AG09309 (cell line): ENCODE results near the gene TMED9.

Experiments used
- DNase-seq: peaks from one replicate; pipeline ENCODE4 v3.0.0-alpha.2; 2010; ENCODE audit warnings: low read depth
- H3K4me3 ChIP-seq: 2 replicates; pipeline ENCODE4 v1.5.1; 2011; ENCODE audit warnings: mild to moderate bottlenecking, low read depth, low read length, moderate library complexity; ENCODE audit not compliant: control insufficient read depth
- TF ChIP-seq, protein P1 (sequence below): IDR thresholded peaks from 2 replicates; pipeline ENCODE4 v1.5.1; 2011; ENCODE audit warnings: mild to moderate bottlenecking, low read depth, low read length, inconsistent platforms; ENCODE audit not compliant: insufficient read depth, control insufficient read depth; ENCODE audit errors: missing control alignments

Gene TMED9

DNA sequence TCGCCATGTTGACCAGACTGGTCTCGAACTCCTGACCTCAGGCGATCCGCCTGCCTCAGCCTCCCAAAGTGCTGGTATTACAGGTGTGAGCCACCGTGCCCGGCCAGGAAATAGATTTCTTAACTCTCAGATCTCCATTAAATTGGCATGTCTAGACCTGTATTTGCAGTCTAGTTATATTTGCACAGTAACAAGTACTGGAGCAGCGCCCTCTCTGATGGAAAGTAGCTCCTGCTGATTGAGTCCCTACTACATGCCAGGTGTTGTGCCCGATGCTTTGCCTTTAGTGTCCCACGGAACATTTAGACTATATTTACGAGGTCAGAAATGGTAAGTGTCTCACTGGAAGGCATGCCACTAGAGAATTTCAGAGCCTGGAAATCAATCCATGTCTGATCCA, 15.8 kb upstream of the TMED9 start:
- no peak for DNase-seq
- TF ChIP-seq, protein P1, sequence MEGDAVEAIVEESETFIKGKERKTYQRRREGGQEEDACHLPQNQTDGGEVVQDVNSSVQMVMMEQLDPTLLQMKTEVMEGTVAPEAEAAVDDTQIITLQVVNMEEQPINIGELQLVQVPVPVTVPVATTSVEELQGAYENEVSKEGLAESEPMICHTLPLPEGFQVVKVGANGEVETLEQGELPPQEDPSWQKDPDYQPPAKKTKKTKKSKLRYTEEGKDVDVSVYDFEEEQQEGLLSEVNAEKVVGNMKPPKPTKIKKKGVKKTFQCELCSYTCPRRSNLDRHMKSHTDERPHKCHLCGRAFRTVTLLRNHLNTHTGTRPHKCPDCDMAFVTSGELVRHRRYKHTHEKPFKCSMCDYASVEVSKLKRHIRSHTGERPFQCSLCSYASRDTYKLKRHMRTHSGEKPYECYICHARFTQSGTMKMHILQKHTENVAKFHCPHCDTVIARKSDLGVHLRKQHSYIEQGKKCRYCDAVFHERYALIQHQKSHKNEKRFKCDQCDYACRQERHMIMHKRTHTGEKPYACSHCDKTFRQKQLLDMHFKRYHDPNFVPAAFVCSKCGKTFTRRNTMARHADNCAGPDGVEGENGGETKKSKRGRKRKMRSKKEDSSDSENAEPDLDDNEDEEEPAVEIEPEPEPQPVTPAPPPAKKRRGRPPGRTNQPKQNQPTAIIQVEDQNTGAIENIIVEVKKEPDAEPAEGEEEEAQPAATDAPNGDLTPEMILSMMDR: no peak
- no peak overlapping the region for H3K4me3 ChIP-seq

DNA sequence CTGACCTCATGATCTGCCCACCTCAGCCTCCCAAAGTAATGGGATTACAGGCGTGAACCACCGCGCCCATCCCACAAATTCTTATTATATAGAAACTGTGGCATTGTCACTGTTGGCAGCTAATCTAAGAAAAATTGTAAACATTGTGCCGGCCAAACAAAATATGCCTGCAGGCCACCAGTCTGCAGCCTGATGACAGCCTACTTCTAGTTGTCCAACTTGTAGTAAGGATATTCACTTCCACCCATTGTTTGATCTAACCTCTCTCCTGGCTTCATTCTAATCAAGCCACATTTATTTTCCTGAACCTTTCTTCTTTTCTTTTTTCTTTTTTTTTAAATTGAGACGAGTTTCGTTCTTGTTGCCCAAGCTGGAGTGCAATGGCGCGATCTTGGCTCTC, 13.7 kb upstream of the TMED9 start:
- no peak overlapping the region for H3K4me3 ChIP-seq
- DNase-seq: no peak
- TF ChIP-seq, protein P1: no peak

- no peak for DNase-seq
- TF ChIP-seq, protein P1: no peak
- H3K4me3 ChIP-seq: no peak overlapping the region
These were observed 3.5 kb upstream of the TMED9 start for GRCh38 chr5:177588413-177588909.

DNA sequence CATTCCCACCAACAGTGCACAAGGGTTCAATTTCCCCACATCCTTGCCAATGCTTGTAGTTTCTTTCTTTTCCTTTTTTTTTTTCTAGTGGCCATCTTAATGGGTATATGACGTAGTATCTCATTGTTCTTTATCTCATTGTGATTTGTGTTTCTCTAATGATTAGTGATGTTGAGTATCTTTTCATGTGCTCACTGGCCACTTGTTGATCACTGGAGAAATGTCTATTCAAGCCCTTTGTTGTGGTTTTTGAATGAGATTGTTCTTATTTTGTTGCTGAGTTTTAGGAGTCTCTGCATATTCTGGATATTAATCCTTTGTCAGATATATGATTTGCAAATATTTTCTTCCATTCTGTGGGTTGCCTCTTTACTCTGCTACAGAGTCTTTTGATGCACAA, 1.6 kb upstream of the TMED9 start:
- TF ChIP-seq, protein P1: no peak
- no peak overlapping the region for H3K4me3 ChIP-seq
- no peak for DNase-seq

DNA sequence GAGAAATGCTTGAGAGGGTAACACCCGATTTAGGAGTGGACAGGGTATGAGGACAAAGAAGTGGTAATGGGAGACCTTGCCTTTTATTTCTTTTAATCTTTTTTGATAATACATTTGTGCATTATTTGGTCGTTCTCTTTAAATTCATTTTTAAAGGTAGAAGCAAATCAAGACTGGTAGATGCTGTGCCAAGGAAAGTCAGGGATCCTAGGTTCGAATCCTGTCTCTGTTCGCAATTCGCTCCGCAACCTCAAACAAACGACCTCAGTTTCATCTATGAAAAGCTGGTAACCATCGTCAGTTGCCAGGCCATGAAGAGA, 353 bp upstream of the TMED9 start:
- TF ChIP-seq, protein P1: no peak
- peak overlapping the region; percentile 40 for H3K4me3 ChIP-seq

DNA sequence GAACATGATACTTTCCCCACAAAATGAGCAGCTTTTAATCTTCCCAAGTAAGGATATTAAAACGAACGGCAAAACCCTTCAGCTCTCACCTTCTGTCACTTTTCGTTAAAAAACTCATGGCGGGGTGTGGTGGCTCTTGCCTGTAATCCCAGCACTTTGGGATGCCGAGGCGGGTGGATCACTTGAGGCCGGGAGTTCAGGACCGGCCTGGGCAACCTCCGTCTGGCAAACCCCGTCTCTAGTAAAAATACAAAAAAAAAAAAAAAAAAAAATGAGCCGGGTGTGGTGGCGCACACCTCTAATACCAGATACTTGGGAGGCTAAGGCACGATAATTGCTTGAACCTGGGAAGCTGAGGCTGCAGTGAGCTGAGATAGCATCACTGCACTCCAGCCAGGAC, 902 bp downstream of the TMED9 start:
- H3K4me3 ChIP-seq: peak overlapping the region; percentile 94
- no peak for DNase-seq

More for the DNA sequence above, 353 bp upstream of the TMED9 start:
- no peak for DNase-seq

More for the DNA sequence above, 902 bp downstream of the TMED9 start:
- TF ChIP-seq, protein P1: no peak
